ENCODE data around the gene TRIM24.
"Not testable (repeated sequence)": the region's sequence is repeated elsewhere in the genome, so short reads cannot be mapped to it uniquely, and the experiment has no call there.

The TRIM24 gene

GRCh38 chr7:138521837-138522461 lies 61.9 kb downstream of the TRIM24 start:
- Mint-ChIP-seq H3K27ac (no peak overlapping the region), H3K27me3 (no peaks in the 10 kb centered on the region), H3K9me3 (peaks cover 6% of the 10 kb centered on the region), H3K4me1 (ENCODE audit: low read depth) (peaks cover 4% of the 10 kb centered on the region), H3K4me3 (no peak overlapping the region), H3K36me3 (ENCODE audit: low read depth) (peaks cover 83% of the 10 kb centered on the region)

- no peaks in the 10 kb centered on the region for H3K27me3 Mint-ChIP-seq
- no peak overlapping the region for H3K27ac Mint-ChIP-seq
- peaks cover 15% of the 10 kb centered on the region for H3K9me3 Mint-ChIP-seq
- no peak overlapping the region for H3K4me3 Mint-ChIP-seq
- peaks cover 87% of the 10 kb centered on the region for H3K36me3 Mint-ChIP-seq (ENCODE audit: low read depth)
- no peaks in the 10 kb centered on the region for H3K4me1 Mint-ChIP-seq (ENCODE audit: low read depth)
Observed at GRCh38 chr7:138524259-138524658, 64.2 kb downstream of the TRIM24 start.

- Mint-ChIP-seq H3K4me3 (no peak overlapping the region), H3K9me3 (peaks cover 16% of the 10 kb centered on the region), H3K4me1 (ENCODE audit: low read depth) (no peaks in the 10 kb centered on the region), H3K27me3 (no peaks in the 10 kb centered on the region), H3K27ac (no peak overlapping the region), H3K36me3 (ENCODE audit: low read depth) (peaks cover 87% of the 10 kb centered on the region)
Observed at GRCh38 chr7:138525757-138526156, 65.7 kb downstream of the TRIM24 start.

GRCh38 chr7:138527746-138528223 lies 67.7 kb downstream of the TRIM24 start:
- Mint-ChIP-seq H3K27me3 (no peaks in the 10 kb centered on the region), H3K27ac (peak overlapping the region; percentile 52), H3K4me1 (ENCODE audit: low read depth) (no peaks in the 10 kb centered on the region), H3K36me3 (ENCODE audit: low read depth) (peaks cover 85% of the 10 kb centered on the region), H3K4me3 (no peak overlapping the region), H3K9me3 (peaks cover 16% of the 10 kb centered on the region)

- not testable (repeated sequence) for H3K4me3 Mint-ChIP-seq; H3K27me3 Mint-ChIP-seq; H3K9me3 Mint-ChIP-seq; H3K27ac Mint-ChIP-seq; H3K4me1 Mint-ChIP-seq (ENCODE audit: low read depth)
- peaks cover 84% of the 10 kb centered on the region for H3K36me3 Mint-ChIP-seq (ENCODE audit: low read depth)
Observed at GRCh38 chr7:138536833-138537232, 76.8 kb downstream of the TRIM24 start.

GRCh38 chr7:138538518-138538917 lies 78.5 kb downstream of the TRIM24 start:
- no peak overlapping the region for H3K4me3 Mint-ChIP-seq
- H3K36me3 Mint-ChIP-seq (ENCODE audit: low read depth): peaks cover 80% of the 10 kb centered on the region
- H3K9me3 Mint-ChIP-seq: no peaks in the 10 kb centered on the region
- H3K27ac Mint-ChIP-seq: no peak overlapping the region
- no peaks in the 10 kb centered on the region for H3K27me3 Mint-ChIP-seq
- peaks cover 10% of the 10 kb centered on the region for H3K4me1 Mint-ChIP-seq (ENCODE audit: low read depth)

GRCh38 chr7:138538997-138539644 lies 79.1 kb downstream of the TRIM24 start:
- Mint-ChIP-seq H3K36me3 (ENCODE audit: low read depth) (peaks cover 80% of the 10 kb centered on the region), H3K4me1 (ENCODE audit: low read depth) (peaks cover 10% of the 10 kb centered on the region)

GRCh38 chr7:138542183-138542582 lies 82.1 kb downstream of the TRIM24 start:
- Mint-ChIP-seq H3K9me3 (peaks cover 4% of the 10 kb centered on the region), H3K4me1 (ENCODE audit: low read depth) (peaks cover 10% of the 10 kb centered on the region), H3K27me3 (no peaks in the 10 kb centered on the region), H3K4me3 (no peak overlapping the region), H3K36me3 (ENCODE audit: low read depth) (peaks cover 81% of the 10 kb centered on the region), H3K27ac (no peak overlapping the region)

More at GRCh38 chr7:138538997-138539644, 79.1 kb downstream of the TRIM24 start:
- Mint-ChIP-seq H3K27ac (no peak overlapping the region), H3K9me3 (no peaks in the 10 kb centered on the region), H3K4me3 (no peak overlapping the region), H3K27me3 (no peaks in the 10 kb centered on the region)

GRCh38 chr7:138543739-138544138 lies 83.7 kb downstream of the TRIM24 start:
- H3K9me3 Mint-ChIP-seq: peaks cover 4% of the 10 kb centered on the region
- peaks cover 77% of the 10 kb centered on the region for H3K36me3 Mint-ChIP-seq (ENCODE audit: low read depth)
- no peaks in the 10 kb centered on the region for H3K27me3 Mint-ChIP-seq
- no peak overlapping the region for H3K4me3 Mint-ChIP-seq
- H3K4me1 Mint-ChIP-seq (ENCODE audit: low read depth): peaks cover 10% of the 10 kb centered on the region
- H3K27ac Mint-ChIP-seq: no peak overlapping the region

- Mint-ChIP-seq H3K9me3 (peaks cover 4% of the 10 kb centered on the region), H3K36me3 (ENCODE audit: low read depth) (peaks cover 78% of the 10 kb centered on the region), H3K4me1 (ENCODE audit: low read depth) (peaks cover 10% of the 10 kb centered on the region), H3K4me3 (no peak overlapping the region), H3K27me3 (no peaks in the 10 kb centered on the region), H3K27ac (no peak overlapping the region)
Observed at GRCh38 chr7:138545123-138545522, 85.1 kb downstream of the TRIM24 start.

GRCh38 chr7:138546064-138546619 lies 86.1 kb downstream of the TRIM24 start:
- Mint-ChIP-seq H3K4me1 (ENCODE audit: low read depth) (peaks cover 10% of the 10 kb centered on the region), H3K36me3 (ENCODE audit: low read depth) (peaks cover 79% of the 10 kb centered on the region), H3K9me3 (peaks cover 7% of the 10 kb centered on the region), H3K4me3 (no peak overlapping the region), H3K27ac (no peak overlapping the region), H3K27me3 (no peaks in the 10 kb centered on the region)

- H3K36me3 Mint-ChIP-seq (ENCODE audit: low read depth): peaks cover 79% of the 10 kb centered on the region
- peaks cover 5% of the 10 kb centered on the region for H3K4me1 Mint-ChIP-seq (ENCODE audit: low read depth)
- peaks cover 8% of the 10 kb centered on the region for H3K9me3 Mint-ChIP-seq
- H3K27ac Mint-ChIP-seq: no peak overlapping the region
- H3K4me3 Mint-ChIP-seq: no peak overlapping the region
- no peaks in the 10 kb centered on the region for H3K27me3 Mint-ChIP-seq
Observed at GRCh38 chr7:138546829-138547228, 86.8 kb downstream of the TRIM24 start.

GRCh38 chr7:138549082-138549481 lies 89.0 kb downstream of the TRIM24 start:
- Mint-ChIP-seq H3K27ac (no peak overlapping the region), H3K4me3 (no peak overlapping the region), H3K9me3 (peaks cover 15% of the 10 kb centered on the region), H3K27me3 (no peaks in the 10 kb centered on the region), H3K36me3 (ENCODE audit: low read depth) (peaks cover 87% of the 10 kb centered on the region), H3K4me1 (ENCODE audit: low read depth) (no peaks in the 10 kb centered on the region)

- Mint-ChIP-seq H3K4me3 (no peak overlapping the region), H3K36me3 (ENCODE audit: low read depth) (peaks cover 87% of the 10 kb centered on the region), H3K27me3 (no peaks in the 10 kb centered on the region), H3K9me3 (peaks cover 11% of the 10 kb centered on the region), H3K4me1 (ENCODE audit: low read depth) (no peaks in the 10 kb centered on the region), H3K27ac (no peak overlapping the region)
Observed at GRCh38 chr7:138550337-138550736, 90.3 kb downstream of the TRIM24 start.

- peaks cover 87% of the 10 kb centered on the region for H3K36me3 Mint-ChIP-seq (ENCODE audit: low read depth)
- H3K27ac Mint-ChIP-seq: no peak overlapping the region
- no peak overlapping the region for H3K4me3 Mint-ChIP-seq
- H3K27me3 Mint-ChIP-seq: no peaks in the 10 kb centered on the region
- H3K4me1 Mint-ChIP-seq (ENCODE audit: low read depth): no peaks in the 10 kb centered on the region
- peaks cover 11% of the 10 kb centered on the region for H3K9me3 Mint-ChIP-seq
Observed at GRCh38 chr7:138551102-138551501, 91.0 kb downstream of the TRIM24 start.

Data from stimulated activated naive CD8-positive, alpha-beta T cell treated with anti-CD3 and anti-CD28 coated beads, Interleukin-15, Interleukin-2, amounts not matched to agents 100 ng/mL and 50 ng/mL, for 24 hours (primary cell).